Stimulated activated CD8-positive, alpha-beta memory T cell treated with anti-CD3 and anti-CD28 coated beads, Interleukin-15, amount 100 ng/mL, for 48 hours (primary cell): ENCODE results near the gene IQGAP3.
"Not testable (repeated sequence)": the region's sequence is repeated elsewhere in the genome, so short reads cannot be mapped to it uniquely, and the experiment has no call there.

Experiments used
- DNase-seq, 2 donors: peaks; one replicate each; pipeline ENCODE4 v3.0.0-alpha.2; 2020; ENCODE audit warnings: low read depth in 2 of 2

IQGAP3 gene

DNA sequence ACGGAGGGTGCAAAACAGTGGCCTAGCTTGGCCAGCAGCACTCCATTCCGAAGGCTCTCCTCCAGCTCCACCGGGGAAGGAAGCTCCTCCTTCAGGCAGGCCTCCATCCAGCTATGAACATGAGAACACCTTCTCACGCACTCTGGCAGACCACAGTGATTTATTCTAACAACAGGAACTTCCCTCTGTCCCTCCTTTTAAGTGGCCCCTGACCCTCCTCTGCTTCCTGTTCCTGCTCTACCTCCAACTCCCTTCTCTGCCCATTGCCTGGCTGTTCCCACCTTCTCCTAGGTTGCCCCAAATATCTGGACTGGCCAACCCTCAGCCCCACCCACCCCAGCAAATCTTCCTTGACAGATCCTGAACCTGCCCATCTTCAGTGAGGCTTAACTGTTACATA is 5.9 kb downstream of the IQGAP3 start:
- no peak for DNase-seq

DNA sequence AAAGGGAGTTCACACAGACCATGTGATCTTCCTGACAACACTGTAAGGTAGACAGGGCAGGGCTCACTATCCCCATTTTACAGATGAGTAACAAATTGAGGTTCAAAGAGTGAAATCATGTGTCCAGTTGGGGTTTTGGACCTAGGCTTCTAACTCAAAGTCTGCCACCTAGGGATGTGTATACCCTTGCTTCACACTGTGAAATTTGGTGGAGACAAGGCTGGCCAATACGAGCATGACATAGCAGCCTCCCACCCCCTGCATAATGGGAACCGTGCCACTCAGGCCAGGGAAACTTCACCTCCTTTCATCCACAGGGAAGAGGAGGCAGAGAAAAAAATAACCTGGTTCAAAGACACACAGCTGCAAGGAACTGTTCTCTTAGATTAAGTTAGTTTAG is 6.8 kb downstream of the IQGAP3 start:
- DNase-seq, result no peak

DNA sequence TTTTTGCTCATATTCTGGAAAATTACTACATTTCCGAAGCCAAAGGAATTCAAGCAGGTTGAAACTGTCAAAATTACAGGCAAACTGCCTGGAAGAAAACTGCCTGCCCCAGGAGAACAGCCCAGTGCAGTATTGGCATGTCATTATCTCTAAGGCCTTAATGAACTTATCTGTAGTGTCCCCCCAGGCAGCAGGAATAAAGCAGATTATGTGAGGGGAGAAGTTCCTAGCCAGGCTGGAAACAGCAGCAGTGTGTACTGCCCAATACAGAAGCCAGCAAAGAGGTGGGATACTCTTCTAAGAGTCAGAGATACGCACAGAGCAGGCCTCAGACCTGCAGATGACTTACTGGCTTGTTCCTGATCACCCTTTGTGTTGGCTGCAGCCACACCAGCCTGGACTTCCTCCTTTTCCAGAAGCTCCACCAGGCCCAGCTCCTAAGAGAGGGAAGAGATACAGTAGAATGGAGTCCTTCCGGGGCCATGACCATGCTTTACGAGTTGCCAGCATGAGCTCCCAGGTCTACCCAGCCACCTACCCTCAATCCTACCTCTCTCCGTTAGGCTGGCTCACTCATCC is 11.7 kb downstream of the IQGAP3 start:
- no peak for DNase-seq

DNA sequence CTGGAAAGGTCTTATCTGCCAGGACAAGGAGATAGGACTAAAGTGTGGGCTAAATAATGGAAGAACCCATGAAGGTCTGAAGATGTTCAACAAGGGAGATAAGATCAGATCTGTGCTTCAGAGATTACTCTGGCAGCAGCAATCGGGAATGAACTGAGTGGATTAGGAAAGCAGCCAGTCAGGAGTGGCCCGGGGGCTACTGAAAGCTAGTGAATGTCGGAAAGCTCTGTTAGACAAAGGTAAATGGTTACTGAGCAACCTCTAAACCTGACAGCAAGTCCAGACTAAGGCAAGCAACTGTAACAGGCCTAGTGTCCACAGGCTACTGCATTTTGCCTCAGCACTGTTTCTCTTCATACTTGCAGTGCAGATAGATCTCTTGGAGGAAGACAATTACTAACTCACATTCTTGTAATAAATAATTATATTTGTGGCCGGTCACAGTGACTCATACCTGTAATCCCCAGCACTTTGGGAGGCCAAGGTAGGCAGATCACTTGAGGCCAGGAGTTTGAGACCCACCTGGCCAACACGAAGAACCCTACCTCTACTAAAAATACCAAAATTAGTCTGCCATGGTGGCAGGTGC is 12.5 kb downstream of the IQGAP3 start:
- no peak for DNase-seq

DNA sequence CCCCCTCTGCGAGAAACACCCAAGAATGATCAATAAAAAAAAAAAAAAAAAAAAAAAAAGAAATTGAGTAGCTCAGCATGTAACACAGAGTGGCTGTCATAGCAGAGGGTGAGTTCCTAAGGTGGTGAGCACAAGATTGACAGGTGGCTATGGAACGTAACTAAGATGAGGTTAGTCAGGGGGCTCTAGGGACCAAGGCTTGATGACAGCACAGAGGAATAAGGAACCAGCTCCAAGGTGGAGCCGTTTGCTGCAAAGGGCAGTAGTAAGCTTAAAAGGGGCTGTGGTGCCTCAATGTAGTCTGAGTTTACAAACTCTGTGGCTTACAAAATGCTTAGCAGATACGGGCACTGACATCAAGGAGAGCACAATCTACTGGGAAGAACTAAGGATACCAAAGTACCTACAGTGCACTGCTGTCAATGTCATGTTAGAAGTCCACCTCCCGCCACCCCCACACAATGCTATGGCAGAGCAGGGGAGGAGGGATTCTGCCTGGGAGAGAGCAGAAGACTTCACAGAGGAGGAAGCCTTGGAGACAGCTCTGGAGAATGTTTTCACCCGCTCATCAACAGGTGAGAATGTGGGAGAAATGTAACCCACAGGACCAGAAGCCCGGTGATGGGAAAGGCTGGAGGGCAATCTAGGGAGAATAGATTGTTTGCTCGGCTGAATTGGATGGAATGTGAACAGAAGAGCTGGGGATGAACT is 13.1 kb downstream of the IQGAP3 start:
- no peak for DNase-seq

DNA sequence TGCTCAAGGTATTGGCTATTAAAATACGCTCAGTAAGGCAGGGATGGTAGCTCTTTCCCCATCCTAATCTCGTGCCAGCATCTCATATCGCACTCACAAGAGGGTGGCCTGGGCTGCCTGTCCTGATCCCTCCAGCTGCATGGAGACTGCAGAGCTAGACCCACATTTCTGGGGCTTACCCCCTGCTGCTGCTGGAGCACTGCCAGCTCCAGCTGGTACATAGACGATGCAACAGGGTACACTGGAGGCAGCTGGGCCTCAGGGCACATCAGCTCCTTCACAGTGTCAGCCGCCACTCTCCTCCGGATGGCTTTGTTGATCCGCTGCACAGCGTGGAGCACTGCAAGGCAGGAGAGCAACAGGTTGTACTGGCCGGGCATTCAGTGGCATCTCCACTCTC is 16.0 kb downstream of the IQGAP3 start:
- DNase-seq, result no peak

DNA sequence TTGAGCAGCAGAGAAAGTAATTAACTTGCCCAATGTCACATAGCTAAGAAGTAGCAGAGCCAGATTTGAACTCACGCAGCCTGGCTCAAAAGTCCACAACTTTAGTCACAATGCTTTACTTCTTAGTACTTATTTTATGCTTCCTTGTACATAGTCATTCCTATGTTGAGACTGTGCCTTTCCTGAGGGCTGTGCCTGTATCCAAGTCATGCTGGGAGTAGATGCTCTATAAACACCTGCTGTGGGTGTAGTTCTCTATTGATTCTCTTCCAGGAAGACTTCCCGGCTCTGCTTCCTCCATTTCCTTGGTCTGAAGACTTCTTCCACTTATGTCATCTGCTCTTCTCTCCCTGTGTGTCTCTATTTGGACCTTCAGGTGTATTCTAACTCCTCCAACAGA is 16.6 kb downstream of the IQGAP3 start:
- DNase-seq, result no peak

DNA sequence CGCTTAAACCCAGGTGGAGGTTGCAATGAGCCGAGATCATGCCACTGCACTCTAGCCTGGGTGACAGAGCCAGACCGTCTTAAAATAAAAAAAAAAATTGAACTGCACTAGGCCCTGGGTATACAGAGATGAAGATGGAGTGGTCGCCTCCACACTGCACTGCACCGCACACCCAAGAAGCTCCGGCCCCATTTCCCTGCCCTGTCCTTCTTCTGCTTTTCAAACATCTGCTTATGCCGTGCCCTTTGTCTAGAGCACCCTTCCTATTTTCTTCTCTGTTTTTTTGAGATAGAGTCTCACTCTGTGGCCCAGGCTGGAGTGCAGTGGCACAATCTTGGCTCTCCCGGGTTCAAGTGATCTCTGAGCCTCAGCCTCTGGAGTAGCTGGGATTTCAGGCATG is 17.4 kb downstream of the IQGAP3 start:
- DNase-seq, result no peak

DNA sequence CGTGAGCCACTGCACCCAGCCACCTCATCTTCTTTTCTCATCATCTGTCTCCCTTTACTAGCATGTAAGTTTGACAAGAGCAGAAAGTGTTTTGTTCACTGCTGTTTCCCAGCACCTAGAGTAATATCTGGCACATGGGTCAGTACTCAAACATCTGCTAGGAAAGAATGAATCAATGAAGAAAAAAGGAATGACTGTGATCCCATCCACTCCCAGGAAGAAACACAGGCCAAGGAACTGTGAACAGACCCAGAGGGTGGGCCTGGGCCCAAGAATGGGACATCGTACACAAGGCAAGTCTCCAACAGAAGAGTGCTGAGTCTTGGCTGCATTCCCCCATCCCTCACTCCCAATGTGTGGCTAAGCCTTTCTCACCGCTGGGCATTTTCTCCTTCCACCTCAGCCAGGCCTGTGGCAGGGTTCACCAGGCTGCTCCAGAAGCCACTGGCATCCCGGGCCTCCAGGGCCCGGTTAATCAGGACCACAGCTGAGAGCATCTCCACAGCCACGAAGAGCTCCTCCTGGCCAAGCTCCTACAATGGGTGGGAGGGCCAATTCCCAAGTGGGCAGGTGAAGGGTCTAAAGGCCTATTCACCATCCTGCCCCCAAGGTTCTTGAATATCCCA is 18.4 kb downstream of the IQGAP3 start:
- DNase-seq, result no peak

DNA sequence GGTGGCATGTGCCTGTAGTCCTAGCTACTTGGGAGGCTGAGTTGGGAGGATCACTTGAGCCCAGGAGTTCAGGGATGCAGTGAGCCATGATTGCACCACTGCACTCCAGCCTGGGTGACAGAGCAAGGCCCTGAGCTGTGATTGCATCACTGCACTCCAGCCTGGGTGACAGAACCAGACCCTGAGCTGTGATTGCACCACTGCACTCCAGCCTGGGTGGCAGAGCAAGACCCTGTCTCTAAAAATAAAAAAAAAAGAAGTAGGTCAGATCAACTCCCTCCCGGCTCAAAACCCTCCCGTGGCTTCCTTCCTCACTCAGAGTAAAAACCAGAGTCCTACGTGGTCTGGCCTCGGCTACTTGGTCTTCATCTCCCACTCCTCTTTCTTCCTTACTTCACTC is 19.4 kb downstream of the IQGAP3 start:
- DNase-seq, result not testable (repeated sequence)

DNA sequence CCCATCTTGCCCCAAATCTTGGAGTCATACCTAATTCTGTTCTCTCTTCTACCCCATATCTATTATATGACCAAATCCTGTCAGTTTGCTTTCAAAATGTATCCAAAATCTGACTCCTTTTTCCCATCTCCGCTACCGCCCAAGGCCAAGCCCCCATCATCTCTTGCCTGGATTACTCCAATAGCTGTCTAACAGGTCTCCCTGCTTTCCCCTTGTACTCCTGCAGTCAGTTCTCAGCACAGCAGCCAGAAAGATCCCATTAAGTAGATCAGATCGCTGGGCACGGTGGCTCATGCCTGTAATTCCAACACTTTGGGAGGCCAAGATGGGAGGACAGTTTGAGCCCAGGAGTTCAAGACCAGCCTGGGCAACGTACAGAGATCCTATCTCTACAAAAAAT is 19.8 kb downstream of the IQGAP3 start:
- no peak for DNase-seq

DNA sequence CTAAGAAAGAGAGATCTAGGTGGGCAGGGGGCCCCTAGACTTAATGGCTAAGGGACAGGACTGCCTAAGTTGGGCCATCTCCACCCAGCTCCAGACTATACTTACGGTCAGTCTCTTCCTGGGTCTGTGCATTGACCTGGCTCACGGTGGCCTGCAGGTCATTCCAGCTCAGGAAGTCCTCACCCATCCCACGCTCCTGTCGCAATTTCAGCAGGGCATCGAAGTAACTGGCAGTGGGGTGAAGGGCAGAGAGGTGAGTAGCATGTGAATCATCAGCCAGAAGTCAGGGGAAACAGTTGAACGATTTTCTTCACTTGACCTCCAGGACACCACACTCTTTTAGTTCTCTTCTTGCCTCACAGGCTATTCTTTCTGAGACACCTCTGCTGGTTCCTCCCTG is 20.5 kb downstream of the IQGAP3 start:
- DNase-seq, result no peak

DNA sequence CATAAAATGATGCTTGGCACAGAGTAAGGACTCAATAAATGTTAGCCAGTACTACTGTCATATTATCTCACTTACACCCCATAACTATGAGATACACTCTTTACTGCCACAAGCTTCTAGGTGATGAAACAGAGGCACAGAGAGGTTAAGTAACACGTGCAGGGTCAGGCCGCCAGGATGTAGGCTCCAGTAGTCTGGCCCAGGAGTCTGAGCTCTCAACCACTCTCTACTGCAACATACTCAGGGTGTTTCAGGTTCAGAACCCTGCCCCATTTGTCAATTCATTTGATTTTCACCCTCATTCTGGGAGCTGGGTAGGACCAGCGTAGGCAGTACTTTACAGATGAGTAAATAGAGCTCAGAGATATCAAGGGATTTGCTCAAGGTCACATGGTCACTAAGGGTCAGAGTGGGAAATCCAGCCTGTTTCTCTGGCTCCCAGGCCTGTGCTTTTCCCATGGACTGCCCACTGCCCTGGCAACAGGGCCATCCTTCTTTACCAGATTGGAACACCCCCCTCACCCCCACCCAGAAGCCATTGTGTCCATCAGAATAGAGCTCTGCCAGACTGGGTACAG is 21.2 kb downstream of the IQGAP3 start:
- DNase-seq, result no peak

DNA sequence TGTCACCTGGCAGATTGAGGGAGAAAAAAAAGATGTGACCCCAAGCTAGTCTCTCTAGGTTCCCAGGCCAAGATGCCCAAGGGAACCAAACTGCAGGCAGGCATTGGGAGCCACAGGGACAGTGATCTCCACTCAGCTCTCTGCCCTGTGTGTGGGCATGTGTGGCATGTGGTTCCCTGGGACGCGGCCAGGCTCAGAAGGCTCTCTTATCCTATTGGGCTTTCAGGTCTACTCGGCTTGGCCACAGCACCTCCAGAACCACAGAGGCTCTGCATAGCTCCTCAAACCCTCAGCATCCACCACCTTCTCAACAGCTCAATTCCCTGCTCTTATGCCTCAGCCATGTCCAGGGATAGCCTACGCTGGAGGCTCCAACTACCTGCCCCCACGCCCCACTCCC is 22.0 kb downstream of the IQGAP3 start:
- no peak for DNase-seq

DNA sequence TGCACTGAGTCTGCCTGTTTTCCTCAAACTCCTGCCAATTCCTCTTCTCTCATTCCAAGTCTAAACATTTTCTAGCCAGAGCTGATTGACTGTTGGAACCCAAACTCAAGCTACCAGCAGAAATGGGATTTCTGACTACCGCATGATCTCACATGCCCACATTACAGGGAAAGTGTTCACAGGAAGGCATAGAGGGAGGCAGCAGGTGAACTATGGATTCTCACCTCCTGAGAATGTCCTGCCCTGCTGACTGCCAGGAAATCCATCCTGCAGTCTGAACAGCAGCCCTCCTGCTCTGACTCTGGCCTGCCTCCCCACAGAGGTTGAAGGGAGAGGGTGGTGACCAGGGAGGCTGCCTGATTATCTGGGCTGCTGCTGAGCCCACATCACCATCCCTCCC is 22.5 kb downstream of the IQGAP3 start:
- DNase-seq, result no peak

DNA sequence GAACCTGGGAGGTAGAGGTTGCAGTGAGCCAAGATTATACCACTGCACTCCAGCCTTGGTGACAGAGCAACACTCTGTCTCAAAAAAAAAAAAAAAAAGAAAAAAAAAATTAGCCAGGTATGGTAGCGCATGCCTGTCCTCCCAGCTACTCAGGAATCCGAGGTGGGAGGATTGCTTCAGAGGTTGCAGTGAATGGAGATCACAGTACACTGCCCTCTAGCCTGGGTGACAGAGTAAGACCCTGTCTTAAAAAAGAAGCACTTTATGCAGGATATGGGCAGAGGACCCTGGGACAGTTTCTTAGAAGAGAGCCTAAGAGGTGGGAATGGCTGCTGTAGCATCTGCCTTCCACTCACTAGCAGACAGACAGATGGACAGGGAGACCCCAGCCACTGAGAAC is 23.0 kb downstream of the IQGAP3 start:
- no peak for DNase-seq

DNA sequence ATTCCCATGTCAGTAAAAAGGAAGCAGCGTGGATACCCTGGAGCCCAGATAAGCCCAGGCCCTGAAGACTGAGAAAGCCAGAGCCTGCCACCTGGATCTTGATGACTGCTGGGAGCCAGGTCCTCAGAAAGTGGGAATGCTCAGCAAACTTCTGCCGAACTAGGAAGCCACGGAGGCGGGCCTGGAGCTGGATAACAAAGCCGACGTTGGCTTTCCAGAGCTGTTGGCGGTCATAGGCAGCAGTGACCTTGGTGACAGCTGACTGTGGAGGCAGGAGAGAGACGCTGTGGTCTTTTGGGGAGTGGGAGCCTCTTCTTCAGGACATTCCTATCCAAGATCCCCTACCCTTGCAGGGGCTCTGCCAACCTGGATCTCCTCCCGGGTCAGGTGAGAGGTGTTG is 24.4 kb downstream of the IQGAP3 start:
- DNase-seq, result no peak

DNA sequence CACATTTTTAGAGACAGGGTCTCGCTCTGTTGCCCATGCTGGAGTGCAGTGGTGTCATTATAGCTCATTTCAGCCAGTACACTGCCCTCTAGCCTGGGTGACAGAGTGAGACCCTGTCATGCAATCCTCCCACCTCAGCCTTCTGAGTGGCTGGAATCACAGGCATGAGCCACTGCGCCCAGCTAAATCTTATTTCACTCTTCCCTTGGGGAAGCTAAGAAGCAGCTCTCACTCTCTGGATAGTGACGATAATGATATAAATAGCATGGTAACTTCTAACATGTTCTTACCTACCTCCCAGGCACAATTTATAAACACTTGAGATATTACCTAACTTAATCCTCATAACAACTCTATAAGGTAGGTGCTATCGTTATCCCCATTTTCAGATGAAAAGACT is 24.9 kb downstream of the IQGAP3 start:
- DNase-seq, result no peak

DNA sequence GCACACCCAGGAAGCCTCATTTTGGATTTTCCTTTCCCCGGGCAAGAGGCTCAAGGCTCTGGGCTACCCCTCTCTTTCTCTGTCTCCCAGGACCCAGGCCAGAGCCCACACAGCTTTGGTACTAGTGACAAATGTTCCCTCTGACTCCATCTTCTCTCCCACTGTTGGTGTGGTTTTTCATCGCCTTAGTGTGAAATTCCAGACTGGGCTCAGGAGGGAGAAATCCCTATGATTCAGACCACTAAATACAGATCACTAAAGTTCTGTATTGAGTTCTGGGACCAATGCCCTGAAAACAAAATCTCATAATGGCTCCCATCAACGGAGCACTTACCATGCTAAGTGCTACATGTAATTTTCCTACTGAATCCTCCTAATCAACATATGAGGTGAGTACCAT is 26.1 kb downstream of the IQGAP3 start:
- no peak for DNase-seq

DNA sequence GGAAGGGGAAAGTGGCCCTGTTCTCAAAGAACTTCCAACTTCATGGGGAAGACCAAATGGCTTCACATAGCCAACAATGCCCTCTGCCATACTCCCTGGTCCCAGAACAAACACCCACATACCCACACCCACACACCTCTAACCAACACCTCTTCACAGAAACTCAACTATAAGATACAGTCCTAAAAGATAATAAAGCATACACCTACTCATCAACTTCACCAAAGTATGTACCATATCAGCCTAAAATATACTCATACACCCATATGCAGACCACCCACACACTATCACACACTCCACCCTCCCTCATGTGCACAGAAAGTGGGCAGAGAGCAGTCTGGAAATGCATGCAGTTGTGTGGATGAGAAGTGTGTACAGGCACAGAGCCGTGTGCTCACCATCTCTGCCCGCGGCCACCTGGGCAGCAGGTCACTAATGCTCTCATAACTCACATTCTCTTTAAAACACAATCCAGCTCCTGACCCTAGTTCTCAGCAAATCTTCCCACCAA is 27.7 kb downstream of the IQGAP3 start:
- DNase-seq, result no peak

DNA sequence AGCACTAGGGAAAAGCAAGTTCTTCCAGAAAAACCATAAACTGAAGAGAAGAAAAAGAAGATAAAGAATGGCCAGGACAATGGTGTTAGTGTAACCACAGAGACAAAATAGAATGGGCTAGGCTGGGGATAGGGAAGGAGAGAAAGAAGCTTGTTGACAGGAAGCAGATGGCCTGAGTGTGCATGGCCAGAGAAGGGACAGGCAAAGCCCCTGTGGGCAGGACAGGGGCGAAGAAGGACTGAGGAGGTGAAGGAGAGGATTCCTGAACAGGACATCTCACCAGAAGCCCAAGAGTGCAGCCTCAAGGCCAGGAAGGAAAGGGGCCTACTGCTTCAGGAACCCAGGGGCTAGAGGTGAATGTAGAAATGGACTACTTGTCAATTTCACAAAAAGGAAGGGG is 29.3 kb downstream of the IQGAP3 start:
- no peak for DNase-seq

DNA sequence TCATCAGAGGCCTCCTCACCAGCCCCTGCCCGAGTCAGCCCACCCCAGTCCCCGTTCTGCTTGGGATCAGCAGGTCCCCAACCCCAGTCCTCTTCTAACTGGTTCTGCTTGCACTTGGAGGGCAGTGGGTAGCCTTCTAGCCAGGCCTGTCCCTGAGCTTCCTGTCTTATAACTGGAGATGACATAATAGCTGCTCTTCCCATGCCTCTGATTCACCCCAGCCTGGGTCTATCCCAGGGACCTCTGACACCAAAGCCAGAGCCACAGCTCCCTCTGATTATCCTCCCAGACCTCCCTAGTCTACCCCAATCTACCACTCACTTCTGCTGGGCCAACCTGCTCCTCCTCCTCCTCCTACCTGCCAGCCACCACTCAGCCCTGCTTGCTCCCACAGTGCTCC is 31.4 kb downstream of the IQGAP3 start:
- DNase-seq, result no peak
